MM.1S (cell line): Measurements from ENCODE around the gene CDYL2.

ENCODE experiments used
- CTCF ChIP-seq: fragments of 300-600 bp; sonication (generic); IDR thresholded peaks from 2 replicates; pipeline ENCODE4 v1.5.1; 2016; ENCODE audit warnings: antibody characterized with exemption, low read length, mixed read lengths
- EZH2phosphoT487 ChIP-seq: fragments of 300-600 bp; sonication (generic); IDR thresholded peaks from 2 replicates; pipeline ENCODE4 v1.6.1; 2018; ENCODE audit warnings: antibody characterized with exemption, low read length

- TF ChIP-seq CTCF, result no peak
- no peak for TF ChIP-seq EZH2phosphoT487
Observed at GRCh38 chr16:80718480-80719220, 85.7 kb downstream of the CDYL2 start.
